Superior temporal gyrus (tissue), 1 donor: ENCODE measurements around the gene GPR139.
A peak's percentile ranks its signal among the peaks of the same experiment; 100 is the strongest.

Source experiments
- DNase-seq: peaks from one replicate; pipeline ENCODE4 v3.0.0-alpha.2; 2016; ENCODE audit errors: extremely low spot score

GPR139 gene

DNA sequence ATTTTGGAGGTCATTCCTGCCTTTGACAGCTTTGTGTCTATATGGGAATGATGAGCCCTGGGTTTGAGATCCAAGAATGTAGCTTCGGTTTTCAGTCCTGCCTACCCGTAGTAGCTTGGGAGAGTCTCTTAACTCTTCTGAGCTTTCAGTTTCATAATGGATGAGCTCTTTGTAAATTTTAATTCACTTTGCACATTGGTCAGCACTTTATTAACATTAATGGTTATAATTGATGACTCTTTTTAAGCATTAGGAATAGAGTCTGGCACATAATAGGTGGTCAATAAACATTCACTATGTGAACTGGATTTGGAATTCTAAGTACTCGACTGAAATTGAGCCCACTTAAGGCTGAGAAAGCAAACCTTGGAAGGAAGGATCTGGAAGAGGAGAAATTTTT lies 17.3 kb downstream of the GPR139 start:
- no peak for DNase-seq

DNA sequence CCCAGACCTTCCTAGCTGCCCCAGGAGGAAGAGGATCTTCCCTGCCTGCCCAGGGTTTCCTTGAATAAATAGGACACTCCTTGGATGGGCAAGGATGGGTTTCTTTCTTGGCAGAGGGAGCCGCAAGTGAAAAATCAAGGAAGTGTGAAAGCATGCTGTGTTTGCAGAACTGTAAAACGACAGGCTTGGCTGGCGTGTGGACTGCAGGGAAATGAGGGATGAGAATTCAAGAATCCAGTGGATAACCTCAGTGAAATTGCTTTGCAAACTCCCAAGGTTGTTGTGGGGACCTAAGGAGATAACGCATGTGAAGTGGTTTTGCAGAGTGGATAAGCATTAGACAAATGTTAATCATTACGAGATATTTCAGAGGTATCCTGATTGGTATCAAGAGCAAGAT lies 20.4 kb downstream of the GPR139 start:
- peak; percentile 17 for DNase-seq

DNA sequence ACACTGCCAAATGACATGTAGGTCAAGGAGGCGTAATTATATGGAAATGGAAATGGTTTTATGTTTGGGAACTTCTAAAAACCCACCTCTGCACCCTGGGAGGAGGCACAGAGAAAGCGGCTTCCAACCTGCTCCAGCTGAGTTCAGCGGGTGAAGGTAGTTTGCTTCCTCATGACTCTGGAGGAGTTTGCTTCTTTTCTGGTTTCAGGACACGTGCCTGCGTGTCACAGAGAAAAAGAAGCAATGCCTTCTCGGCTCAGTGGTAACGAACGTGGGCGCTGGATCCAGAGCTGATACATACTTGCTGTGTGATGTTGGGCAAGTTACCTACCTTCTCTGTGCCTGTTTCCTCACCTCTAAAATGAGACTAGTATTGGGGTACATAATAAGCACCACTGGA lies 22.1 kb downstream of the GPR139 start:
- no peak for DNase-seq

DNA sequence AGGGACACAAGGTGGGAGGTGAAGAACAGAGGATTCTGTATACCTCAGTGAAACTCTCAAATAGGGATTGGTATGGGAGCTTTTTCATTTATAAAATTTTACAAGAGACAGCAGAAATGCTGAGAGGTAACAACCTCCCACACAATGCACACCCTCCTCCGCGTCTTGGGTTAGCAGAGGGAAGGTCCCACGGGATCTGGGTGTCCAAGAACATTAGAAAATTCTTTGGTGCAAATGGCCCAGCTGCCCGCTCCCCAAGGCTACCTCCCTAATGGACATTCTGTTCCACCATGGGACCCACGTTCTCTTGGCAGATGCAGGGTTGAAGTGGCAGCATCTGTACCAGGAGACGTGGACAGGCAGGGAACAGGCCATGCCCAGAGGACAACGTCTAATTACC lies 22.5 kb downstream of the GPR139 start:
- peak; percentile 13 for DNase-seq

DNA sequence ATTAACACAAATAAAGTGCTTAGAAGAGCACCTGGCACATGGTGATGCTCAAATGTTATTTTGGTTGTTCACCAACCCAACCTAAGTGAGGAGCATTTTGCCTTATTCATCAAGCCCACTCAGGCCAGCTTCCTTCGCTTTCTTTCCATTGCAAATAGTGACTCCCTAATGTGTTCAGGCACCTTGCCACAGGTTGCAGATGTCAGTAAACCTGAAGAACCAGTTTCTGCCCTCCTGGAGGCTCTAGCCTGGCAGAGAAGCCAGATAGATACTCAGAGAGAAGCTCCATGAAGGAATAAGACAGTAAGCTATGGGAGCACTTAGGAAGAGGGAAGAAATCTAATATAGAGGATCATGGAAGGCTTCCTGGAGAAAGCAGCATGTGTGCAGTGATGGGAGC lies 23.9 kb downstream of the GPR139 start:
- no peak for DNase-seq

DNA sequence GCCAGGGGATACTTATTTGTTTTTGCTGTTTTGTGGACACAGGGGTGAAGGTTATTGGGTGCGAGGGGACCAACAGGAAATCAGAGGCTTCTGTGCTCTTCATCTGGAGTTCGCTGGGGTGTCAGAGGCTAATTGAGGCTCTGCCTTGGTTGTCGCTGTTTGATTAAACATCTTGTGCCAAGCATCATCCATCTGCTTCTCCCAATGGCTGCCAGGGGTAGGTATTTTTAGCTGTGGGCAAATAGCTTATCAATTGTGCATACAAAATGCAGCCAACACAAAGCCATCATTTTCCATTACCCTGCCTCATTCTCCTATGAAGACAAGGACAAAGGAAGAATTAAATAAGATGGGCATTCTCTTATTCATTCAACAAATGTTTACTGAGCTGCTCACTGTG lies 27.8 kb downstream of the GPR139 start:
- no peak for DNase-seq

DNA sequence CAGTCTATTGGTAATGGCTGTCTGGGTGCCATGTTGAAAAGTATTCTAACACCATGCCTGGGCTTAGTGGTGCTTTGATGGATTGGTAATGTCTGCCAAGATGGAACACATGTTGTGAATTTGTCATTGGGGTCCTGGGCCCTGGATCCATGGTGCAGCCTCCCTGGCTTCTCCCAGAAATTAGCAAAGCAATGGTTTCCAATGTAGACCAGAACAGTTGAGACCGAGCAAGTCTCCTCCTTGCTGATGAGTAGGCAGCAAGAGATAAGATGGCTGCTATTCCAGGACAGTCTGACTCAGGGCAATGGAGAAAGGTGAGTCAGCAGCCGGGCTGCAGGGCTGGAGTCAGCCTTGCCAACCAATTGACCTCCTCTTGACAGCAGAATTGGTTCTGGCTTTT lies 30.8 kb downstream of the GPR139 start:
- no peak for DNase-seq

DNA sequence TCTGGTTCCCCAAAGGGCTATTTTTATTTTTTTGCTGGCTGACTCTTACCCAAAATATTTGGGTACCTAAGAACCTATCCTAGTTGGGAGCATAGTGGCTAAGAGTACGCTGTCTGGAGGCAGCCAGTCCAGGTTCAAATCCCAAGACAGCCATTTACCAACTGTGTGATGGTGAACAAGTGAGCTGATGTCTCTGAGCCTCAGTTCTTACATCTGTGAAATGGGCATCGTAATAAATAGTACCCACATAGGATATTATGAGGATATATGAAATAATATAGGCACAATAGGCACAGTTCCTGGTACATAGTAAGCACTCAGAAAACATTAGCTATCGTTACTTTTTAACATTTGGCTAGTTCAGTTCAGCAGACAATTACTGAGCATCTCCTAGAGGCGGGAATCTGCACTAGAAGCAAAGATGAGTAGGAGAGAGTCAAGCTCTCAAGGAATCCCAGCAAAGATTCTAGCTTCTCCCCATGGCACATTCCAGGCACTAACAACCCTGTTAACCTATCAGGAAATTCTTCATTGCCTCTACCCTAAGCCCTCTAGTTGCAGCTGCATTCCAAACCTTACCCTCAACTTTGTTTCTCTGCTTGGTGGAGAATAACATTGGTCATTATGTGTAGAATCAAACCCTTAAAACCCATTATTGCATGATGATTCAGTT lies 31.6 kb downstream of the GPR139 start:
- no peak for DNase-seq

DNA sequence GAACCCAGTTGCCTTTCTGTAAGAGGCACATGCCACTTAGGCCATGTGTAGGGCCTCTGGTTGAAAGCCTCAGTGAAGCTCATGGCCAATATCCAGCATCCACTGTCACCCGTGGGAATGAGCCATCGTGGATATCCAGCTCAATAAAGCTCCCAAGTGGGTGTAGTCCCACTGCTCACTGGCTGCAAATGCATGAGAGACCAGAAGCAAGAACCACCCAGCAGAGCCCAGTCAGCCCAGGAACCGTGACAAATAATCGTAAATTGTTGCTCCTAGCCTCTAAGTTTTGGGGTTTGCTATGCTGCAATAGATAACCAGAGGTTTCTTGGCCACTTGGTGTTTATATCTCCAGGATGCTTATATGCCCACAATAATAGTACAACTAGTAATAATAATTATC lies 33.7 kb downstream of the GPR139 start:
- DNase-seq: no peak

DNA sequence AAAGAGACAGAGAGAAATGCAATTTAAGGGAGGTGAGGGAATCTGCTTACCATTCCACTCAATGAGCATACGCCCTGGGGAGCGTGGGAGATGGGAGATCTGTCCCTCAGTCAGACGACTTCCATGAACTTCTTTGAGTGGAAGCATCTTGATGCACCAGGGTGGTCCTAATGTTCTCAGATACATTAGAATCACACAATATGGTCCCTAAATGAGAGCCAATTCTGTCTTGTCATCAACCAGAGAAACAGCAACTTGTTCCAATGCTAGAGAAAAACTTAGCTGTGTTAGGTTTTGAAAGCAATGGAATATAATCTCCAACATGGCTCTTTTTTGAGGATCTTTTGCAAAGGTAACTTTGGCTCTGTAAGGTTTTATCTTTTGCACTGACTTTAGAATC lies 44.1 kb downstream of the GPR139 start:
- no peak for DNase-seq

DNA sequence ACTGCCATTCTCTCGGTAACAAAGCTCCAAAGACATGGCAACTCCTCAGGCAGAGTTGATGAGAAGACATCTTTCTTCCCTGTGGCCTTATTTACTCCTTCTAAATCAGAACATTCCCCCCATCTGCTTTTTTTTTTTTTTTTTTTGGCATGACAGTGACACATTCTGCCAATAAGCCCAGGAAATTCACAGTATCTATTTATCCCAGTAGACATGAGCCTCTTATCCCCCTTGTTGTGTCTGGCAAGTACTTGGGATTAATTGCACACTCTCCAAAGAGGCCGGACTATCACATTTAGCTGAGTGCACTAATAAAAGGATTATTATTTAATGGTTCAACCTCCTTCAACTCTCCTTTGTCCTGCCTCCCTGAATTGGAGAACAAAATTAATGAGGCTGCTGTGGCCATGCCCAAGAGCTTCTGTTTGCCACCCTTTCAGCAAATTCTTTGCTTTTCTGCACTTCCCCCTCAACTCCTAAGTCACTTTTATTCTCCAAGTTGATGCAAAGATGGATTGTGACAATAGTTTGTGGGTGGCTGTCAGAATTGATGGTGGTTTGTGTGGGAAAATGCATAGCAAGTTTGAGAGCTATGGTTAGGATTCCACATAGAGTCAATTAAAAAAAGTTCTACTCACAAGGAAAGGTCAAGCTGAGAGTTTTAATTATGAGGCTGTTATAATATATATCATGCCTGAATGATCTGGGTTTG lies 47.2 kb downstream of the GPR139 start:
- no peak for DNase-seq

DNA sequence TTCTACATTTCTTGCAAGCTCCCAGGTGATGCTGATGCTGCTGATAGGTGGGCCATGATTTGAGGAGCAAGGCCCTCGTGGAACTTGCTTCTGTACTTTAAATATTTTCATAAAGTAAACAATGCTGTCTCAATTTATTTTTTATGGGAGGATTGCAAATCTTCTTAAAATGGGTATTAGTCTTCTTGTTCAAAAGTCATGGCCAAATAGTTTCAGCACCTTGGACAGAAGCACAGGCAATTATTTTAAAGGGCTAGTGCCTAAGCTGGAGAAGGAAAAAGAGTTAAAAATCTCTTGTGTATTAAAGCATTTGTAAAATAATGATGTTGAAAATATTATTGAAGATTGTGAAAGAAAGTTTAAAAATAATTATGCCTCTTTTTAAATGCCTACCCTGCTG lies 50.5 kb downstream of the GPR139 start:
- DNase-seq: no peak

DNA sequence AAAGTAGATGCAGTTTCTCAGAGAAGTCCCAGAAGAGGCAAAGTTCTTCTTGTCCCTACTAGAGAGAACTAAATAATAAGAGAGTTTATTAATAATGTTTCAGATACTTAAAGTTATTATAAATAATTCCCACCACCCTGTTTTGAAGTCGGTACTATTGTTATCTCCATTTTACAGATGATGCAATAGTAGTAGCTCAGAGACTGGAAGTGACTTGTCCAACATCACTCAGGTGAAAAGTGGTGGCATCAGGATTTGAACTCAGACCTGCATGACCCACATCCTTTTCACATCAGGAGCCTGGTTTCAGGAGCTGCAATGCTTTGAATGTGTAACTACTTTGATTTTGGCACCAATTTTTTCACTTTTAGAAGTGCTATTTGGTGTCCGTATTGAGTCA lies 52.7 kb downstream of the GPR139 start:
- no peak for DNase-seq

DNA sequence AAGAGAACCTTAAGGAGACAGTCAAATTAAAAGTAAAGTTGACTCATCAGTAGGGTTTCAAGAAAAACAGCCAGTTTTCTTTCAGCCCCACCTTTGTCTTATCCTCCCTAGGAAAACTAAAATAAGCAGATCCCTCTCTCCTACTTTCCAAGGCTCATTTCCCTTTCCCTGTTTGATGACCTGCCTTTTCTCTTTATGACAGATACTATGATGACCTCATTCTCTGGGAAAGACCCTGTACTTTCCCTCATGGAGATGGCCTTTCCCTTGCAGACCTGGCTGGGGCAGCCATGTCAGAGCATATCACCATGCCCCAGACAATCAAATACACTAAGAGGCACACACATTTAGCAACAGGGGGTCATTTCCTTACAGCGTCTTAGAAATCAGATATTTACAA lies 53.6 kb downstream of the GPR139 start:
- DNase-seq: no peak

DNA sequence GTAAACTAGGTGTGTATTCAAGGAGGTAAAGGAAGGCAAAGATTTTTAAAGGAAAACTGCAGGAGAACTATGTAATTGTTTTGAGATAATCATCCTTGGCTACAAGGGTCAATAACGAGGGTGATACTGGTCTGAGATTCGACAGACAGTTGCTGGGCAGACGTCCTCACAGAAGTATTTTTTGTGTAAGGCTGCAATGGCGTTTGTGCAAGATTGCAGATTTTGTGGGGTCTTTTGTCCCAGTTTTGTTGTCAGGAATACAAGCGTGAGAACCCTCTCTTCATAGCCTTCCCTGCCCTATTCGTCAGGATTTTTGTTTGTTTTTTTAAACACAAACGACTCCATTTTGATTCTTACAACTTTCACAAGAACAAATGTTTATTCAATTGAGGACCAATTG lies 57.5 kb downstream of the GPR139 start:
- no peak for DNase-seq

DNA sequence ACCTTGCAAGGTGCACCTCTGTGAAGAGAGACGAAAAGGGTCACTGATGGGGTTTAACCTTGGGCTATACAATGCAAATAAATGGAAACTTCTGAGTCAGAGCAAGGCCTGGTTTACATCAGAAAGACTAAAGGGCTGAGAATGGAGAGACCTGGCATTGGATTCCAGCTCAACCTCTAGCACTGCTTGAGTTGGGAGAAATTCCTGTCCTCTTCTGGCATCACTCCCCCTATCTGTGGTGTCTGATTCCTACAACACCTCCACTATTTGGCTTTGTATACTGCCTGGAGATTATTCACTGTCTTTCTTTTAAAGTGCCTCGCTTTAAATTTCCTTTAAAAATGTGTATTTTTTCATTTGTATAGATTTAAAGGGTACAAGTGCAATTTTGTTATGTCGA lies 68.8 kb downstream of the GPR139 start:
- no peak for DNase-seq

DNA sequence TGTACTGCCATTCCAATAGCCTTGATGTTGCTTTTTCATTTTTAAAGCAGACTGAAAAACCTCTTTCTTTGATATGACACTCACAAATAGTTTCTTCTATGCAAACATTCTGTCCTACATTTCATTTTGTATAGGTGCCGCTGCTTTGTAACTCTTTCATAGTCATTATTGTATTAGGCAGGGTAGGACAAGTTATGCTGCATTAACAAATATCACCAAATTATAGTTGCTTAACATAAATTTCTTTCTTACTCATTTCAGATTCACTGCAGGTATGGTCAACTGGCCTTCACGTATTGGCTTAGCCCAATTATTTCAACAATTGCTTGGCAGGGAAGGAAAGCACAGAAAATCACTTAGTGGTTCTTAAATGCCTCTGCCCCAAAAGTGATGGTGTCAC lies 70.8 kb downstream of the GPR139 start:
- no peak for DNase-seq

DNA sequence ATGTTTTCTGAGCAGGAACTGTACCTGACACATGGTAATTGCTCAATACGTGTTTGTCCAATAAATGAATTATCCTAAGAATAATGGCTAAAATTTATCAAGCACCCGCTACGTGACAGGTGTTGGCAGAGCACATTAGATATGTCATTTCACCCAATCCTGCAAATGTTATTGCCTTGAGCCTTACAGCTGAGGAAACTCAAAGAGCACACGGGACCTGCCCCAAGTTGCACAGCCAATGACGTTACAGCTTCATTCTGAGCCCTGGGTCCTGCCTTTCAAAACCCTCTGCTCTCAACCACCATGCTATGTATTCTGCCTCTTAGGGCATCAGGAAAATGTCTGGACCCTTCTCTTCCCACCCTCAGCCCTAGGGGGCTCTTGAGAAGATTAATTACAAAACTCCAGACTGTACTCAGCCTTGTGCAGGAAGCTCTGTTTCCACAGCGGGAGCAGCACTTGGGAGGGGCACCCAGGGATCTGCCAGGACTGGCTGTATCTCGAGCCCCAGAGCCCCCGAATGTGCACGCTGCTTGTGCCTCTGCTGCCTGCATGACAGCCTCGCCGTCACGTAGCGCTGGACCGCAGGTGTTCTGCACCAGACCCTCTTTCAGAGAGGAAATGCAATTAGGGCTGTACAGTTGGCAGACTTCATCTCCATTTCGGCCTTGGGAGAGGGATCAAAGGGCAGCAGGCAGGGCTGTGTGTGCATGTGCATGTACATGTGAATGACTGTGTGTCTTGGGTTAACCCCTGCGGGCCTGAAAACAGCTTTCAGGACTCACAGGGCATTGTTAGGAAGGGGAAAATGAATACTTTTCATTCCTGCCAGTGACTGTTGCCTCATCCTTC lies 71.6 kb downstream of the GPR139 start:
- no peak for DNase-seq

DNA sequence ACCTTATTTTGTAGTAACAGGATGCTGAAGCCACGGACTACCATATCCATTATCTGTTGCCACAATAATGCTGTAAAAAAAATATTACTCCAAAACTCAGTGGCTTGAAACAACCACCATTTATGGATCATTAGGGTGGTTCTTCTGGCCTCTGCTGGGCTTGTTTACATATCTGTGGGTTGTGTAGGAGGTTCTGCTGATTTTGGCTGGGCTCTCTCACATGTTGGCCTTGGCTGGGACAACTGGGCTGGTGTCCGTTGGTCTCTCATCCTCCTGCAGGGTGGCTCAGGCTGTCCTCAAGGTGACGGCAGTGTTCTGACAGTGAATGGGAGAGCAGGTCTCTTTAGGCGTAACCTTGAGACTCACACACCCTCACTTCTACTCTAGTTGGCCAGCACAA lies 76.0 kb downstream of the GPR139 start:
- DNase-seq: no peak

DNA sequence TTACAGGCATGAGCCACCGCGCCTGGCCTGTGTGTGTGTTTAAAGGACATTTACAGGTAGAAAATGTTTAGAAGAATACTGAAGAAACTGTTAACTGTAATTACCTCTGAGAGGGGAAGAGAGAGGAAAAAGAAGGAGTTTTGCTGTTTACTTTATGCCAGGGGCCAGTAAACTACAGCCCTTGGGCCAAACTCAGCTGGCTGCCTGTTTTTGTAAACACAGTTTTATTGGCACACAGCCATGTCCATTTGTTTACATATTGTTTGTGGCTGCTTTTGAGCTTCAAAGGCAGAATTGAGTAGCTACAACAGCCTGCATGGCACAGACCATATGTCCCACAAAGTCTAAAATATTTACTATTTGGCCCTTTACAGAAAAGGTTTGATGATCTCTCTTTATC lies 76.4 kb downstream of the GPR139 start:
- DNase-seq: no peak

DNA sequence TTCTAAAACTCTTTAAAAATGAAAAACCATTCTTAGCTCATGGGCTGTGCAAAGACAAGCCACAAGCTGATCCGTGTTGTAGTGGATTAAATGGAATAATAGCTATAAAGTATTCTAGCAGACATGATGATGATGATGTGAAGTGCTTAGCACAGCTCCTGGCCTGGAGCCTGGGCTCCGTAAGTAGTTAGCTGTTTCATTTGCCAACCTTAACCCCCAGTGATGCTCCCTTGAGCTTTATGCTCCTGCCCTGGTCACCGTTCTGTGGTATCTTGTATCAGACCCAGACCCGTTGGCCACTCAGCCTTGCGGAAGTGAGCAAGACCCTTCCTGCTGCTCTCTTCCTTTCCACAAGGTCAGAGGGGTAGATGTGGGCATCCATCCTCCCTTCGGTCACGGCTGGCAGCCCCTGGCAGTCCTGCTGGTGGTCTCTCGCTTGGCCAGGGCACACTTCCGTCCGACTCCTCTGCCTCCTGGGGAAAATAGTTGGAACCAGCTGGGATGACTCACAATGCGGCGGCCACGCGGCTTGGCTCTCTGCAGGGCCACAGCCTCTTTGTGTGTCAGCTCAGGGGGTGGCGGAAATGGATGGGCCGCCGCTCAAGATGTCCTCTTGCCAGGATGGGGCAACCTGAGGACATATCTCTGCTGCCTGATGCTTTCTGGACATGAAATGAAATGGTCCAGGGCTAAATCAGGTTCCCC lies 79.1 kb downstream of the GPR139 start:
- DNase-seq: no peak

DNA sequence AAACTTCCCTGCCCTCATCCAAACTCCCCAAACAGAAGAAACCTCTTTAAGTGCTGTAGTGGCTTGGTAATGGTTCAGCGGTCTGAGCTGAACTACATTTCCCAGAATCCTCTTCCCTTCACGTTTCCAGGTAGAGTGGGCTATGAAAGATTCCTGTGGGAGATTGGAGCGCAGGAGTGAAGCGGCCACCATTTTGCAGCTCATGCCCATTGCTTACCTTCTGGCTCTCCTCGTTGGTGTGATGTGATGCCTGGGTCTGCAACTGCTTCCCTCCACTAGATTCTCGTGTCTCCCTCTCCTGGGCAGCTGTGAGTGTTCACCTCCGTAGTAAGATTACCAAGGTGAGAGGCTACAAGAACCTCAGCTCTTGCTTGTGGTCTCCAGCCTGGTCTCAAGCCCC lies 82.1 kb downstream of the GPR139 start:
- no peak for DNase-seq
